Measurements from ENCODE around the gene TWIST2. TPM values are rescaled to one million over a fixed set of nuclear protein-coding genes. Genes with fewer than 3 reads are reported as not detected.
A peak's percentile ranks its signal among the peaks of the same experiment; 100 is the strongest.

TWIST2 gene
- total RNA-seq, 1 donor from 2014 or later, result 1.9 TPM

DNA sequence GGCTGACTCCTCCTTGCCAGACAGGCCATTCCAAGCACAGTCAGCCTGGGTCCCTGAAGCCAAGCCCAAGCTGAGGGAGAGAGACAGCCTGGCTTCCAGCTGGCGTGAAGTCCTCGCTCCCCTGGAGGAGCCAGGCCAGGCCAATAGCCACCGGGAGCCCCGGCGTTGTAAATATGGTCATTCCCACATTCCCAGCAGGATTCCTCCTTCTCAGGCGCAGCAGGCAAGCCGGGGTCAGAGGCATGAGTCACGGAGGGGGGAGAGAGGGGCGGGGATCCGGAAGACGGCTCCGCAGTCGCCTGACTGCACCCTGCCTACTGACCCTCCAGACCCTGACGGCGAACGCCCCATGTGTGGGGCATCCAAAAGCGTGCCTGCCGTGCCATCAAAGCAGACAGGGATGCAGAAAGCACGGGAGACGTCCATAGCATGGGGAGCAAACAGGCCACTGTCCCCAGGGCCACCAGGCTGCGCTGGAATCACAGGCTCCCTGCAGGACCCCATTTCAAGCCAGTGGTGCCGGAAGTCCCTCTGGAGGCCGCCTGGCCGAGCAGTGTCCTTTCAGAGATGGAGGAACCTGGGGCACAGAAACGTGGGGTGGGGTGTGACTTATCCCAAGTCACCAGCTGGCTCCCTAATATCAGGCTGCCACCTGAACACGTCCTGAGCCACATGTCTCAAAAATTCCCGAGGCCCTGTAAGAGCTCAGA is 48.2 kb downstream of the TWIST2 start:
- peak; percentile 85 for DNase-seq
- peak; percentile 84 for ATAC-seq (ENCODE audit: poor library complexity)

DNA sequence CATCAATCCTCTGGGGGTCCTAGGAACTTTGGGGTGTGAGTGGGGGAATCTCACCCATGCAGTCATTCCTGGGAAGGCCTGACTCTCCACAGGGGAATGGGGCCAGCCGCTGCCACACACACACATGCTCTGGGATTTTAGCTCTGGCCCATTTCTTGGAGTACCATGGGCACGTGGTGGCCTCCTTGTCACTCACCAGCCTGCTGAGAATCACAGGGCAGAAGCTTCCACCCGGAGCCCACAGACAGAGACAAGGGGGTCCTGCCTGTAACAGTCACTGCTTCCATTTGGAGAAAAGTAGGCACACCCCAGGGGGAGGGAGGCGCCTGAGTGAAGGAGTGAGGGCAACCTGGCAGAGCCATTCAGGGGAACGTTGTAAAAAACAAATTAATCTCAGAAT is 48.8 kb downstream of the TWIST2 start:
- DNase-seq, result no peak
- intact Hi-C loops (cut with DNase I), result no loop called here
- no peak for ATAC-seq (ENCODE audit: poor library complexity)

More for the DNA sequence above, 48.2 kb downstream of the TWIST2 start:
- intact Hi-C loops (cut with DNase I), result no loop called here

DNA sequence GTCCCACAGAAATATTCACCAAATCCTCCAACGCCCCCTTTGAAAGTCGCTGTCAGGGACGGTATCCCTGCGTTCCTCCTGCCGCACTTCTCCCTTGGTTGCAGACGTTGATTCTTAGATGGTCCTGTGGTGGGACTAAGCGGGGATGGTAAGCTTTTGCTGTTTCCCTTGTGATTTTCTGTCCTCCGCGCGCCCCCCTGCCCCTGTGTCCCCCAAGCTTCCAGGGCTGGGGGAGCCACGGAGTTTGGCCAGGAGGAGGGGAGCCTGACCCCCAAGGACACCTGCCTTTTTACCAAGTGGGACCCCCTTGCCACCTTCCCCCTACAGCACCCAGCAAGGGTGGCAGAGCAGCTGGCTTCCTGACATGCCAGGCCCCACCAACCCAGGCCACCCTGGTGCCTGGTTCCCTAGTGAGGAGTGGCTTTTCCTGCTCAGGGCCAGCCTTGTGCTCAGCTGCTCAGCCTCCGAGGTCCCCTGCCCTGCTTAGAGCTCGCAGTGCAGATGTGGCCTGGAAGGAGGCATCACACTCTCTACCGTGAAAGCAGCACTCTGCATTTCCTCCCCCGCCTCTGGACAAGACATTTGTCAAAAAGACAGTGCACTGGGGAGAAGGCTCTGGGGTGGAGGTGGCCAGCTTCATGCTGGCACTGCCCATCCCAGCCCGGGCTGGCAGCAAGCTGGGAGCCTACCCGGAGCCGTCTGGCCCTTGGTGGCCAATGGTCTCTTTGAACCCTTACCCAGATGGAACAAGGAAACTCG is 49.4 kb downstream of the TWIST2 start:
- intact Hi-C loops (cut with DNase I), result no loop called here
- no peak for ATAC-seq (ENCODE audit: poor library complexity)
- no peak for DNase-seq

DNA sequence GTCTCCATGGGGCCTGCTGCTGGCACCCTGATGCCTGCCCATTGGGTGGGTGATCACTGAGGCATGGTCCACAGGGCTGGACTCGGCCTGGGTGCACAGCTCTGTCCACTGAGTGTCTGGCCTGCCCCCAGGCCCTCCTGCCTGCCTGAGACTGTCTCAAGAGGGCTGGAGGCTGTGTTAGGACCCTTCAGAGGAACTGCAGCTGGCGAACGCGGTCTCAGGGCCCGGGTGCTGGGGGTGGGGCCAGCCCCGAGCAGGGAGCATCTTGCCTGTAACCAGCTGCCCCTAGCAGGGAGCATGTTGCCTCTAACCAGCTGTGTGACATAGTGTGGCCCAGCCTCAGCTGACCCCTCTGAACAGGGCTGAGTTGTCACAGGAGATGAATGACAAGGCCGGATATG is 50.0 kb downstream of the TWIST2 start:
- intact Hi-C loops (cut with DNase I), result no loop called here
- ATAC-seq (ENCODE audit: poor library complexity), result no peak

DNA sequence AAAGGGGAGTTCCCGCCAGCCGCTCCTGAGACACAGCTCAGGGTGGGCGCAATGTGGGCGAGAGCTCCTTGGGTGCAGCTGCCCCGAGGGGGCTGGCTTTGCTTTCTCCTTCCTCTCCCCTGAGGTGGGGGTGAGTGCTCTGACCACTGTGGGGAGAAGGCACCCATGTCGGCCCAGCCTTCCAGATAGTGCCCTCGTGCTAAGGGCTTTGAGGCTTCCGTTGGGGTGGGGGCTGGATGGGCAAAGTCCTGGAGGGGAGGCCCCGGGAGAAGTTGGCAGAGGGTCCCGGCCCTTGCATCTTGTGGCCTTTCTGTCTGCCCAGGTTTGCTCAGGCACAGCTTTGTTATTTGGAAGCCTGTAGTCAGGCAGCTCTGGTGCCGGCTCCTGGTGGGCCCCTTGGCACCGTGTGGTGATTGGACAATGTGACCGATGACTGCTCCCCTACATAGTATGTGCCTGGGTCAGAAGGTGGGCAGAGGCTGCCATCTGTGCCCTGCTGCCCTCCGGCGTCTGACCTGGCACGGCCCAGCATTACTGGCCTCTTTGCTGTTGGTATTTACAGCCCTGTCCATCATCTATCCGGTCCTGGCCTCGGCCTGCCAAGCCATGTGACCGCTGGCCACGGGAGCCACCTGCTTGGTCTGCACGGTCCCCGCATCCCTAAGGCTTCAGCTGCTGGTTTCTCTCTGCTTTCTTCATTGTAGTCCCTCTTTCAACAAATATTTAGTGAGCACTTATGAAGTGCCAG is 50.8 kb downstream of the TWIST2 start:
- ATAC-seq (ENCODE audit: poor library complexity) (no peak), DNase-seq (no peak)
- intact Hi-C loops (cut with DNase I), result no loop called here

More for the DNA sequence above, 50.0 kb downstream of the TWIST2 start:
- no peak for DNase-seq

DNA sequence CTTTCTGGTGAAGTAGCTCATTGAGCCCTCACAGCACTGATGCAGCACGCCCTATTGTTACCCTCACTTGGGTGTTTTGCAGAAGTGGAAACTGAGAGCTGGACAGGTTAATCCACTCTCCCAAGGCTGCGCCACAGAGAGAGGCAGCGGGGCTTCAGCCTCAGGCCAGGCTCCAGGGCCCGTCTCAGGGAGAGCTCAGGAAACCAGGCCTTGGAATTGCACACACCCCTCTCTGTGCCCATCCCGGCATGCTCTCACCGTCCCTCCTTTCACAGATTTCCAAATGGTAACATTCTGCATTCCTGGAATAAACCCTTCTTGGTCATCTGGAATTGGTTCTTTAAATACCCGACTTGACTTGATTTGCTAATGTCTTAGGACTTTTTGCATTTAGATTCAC is 51.5 kb downstream of the TWIST2 start:
- intact Hi-C loops (cut with DNase I), result no loop called here
- DNase-seq, result no peak
- no peak for ATAC-seq (ENCODE audit: poor library complexity)

DNA sequence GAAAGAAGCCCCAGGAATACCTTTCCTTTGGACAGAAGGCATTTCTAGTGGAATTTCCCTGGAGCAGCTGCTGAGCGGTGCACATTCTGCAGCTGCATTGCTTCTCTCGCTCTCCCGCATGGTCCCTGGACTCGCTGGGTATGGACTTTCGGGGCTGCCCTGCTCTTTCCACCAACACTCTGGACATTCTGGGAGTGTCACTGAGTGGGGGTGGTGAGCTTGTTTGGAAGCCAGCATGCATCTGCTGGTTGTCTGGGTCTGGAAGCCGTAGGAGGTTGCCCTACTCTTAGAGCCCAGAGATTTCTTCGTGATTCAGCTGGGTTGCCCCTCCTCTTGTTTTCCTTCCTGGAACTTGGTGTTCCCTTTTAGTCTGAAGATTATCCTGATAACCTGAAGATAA is 52.6 kb downstream of the TWIST2 start:
- ATAC-seq (ENCODE audit: poor library complexity) (no peak), DNase-seq (no peak)
- intact Hi-C loops (cut with DNase I), result no loop called here

DNA sequence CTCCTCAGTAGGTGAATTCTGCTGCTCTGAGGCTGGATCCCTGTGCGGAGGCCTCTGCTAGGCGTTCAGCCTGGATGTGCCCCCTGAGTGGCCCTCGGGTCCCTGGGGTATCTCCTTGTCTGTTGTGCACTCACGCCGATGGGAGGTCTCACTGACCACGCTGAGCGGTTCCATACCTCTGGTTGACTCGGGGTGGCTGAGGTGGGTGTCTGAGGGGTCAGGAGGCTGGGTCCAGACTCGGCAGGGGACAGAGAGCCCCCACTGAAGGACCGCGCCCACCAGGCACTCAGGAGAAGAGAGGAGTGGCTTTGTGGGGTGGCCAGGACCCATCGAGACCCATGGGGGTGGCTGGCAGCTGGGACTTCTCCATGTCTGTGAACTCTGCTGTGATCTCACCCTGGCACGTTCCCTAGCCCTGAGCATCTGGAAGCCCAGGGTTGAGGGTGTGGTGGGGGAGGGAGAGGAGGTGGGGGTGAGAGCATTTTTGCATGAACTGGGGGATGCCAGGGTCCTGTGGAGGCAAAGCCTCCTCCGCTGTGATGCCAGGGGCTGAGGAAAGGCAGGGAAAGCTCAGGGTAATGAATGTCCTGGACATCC is 53.7 kb downstream of the TWIST2 start:
- DNase-seq (no peak), ATAC-seq (ENCODE audit: poor library complexity) (no peak)
- intact Hi-C loops (cut with DNase I), result no loop called here

DNA sequence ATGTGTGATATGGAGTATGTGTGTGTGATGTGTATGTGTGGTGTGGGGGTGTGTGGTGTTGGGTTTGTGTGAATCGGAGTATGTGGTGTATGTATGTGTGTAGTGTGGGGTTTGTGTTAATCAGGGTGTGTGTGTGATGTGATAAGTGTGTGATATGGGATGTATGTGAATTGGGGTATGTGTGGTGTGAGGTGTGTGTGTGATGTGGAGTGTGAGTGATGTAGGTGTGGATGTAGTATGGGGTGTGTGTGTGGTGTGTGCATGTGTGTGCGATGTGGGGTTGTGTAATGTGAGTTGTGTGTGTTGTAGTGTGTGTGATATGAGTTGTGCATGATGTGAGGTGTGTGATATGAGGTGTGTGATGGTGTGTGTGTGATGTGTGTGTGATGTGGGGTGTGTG is 54.4 kb downstream of the TWIST2 start:
- no peak for ATAC-seq (ENCODE audit: poor library complexity)
- intact Hi-C loops (cut with DNase I), result no loop called here
- DNase-seq, result no peak

DNA sequence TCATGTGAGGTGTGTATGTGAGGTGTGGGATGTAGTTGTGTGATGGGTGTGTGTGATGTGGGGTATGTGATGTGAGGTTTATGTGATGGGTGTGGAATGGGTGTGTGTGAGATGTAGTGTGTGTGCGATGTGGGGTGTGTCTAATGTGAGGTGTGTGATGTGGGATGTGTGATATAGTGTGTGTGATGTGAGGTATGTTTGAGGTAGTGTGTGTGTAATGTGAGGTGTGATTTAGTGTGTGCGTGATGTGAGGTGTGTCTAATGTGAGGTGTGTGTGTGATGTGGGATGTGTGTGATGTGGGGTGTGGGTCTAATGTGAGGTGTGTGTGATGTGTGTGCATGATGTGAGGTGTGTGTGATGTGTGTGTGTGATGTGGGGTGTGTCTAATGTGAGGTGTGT is 55.3 kb downstream of the TWIST2 start:
- no peak for DNase-seq
- no peak for ATAC-seq (ENCODE audit: poor library complexity)
- intact Hi-C loops (cut with DNase I), result no loop called here

DNA sequence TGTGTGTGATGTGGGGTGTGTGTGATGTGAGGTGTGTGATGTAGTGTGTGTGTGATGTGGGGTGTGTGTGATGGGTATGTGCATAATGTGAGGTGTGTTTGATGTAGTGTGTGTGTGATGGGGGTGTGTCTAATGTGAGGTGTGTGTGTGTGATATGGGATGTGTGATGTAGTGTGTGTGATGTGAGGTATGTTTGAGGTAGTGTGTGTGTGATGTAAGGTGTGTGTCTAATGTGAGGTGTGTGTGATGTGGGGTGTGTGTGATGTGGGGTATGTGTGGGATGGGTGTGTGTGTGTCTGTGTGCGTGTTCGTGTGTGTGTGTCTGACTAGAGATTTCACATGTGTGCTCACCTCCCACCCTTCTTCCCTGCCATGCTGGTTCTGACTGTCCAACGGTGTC is 56.3 kb downstream of the TWIST2 start:
- ATAC-seq (ENCODE audit: poor library complexity) (no peak), DNase-seq (no peak)
- intact Hi-C loops (cut with DNase I), result no loop called here

DNA sequence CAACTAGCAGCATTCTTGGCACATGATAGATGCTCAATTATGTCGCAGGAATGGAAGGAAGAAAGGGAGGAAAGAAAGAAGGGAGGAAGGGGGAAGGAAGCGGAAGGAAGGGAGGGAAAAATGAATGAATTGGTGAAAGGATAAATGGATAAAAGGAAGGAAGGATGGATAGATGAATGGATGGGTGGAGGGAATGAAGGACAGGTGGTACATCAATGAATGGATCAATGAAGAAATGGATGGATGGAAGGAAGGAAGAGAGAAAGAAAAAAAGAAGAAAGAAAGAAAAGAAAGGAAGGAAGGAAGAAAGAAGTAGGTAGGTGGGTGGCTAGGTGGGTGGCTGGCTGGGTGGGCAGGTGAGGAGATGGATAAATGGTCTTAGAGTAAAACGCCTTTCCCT is 56.8 kb downstream of the TWIST2 start:
- DNase-seq (no peak), ATAC-seq (ENCODE audit: poor library complexity) (no peak)
- intact Hi-C loops (cut with DNase I), result no loop called here

DNA sequence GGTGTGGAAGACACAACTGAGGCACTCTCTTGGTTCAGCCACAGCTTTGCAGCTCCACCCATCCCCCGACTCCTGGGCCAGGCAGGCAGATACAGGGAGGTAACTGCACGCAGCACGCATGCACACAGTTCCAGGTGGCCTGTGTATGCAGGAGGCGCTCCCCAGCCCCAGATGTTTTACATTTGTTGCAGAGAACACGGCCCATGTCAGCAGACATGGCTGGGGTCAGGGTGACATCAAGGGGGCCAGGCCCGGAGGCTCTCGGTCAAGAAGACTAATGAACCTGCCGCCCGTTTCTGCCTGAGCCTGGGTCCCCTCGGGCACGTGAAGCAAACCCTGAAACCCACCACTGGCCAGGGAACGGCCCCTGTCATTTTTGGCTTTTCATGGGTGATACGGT is 57.3 kb downstream of the TWIST2 start:
- no peak for DNase-seq
- intact Hi-C loops (cut with DNase I), result no loop called here
- ATAC-seq (ENCODE audit: poor library complexity), result no peak

DNA sequence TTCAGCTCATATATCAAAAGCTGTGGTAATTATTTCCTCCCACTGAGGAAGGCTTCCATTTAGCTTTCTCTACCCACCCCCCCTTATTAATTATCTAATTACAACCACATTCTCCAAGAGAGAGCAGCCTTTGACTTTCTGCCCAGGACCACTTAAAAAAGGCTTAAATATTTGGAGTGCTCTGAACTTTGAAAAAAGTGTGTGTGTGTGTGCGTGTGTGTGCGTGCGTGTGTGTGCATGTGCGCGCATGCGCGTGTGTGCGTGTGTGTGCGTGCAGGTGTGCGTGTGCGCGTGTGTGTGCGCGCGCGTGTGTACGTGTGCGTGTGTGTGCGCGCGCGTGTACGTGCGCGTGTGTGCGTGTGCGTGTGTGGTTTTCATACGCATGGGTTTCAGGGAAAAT is 57.8 kb downstream of the TWIST2 start:
- DNase-seq, result no peak
- intact Hi-C loops (cut with DNase I), result no loop called here
- no peak for ATAC-seq (ENCODE audit: poor library complexity)

DNA sequence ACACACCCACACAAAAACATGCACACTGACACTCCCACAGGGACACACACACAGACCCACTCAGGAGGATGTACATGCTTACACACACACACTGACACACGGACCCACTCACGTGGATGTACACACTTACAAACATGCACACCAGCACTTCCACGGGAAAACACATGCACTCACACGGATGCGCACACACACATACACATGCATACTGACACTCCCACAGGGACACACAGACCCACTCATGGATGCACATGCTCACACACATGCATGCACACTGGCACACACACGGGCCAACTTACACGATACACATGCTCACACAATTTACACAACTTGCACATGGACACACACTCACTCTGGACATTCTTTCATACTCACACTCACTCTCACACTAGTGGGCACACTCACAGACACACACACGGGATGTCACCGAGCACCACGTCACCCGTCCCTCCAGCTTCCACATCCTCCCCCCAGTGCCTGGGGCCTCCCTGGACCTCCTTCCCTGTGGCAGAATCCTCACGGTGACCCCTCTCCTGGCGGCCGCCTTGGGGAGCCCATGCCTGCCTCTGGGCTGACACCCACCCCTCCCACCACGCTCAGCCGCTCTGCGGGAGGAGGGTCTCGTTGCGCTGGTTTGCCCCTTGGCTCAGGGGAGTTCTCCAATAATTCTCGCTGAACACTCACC is 58.5 kb downstream of the TWIST2 start:
- no peak for ATAC-seq (ENCODE audit: poor library complexity)
- intact Hi-C loops (cut with DNase I), result no loop called here

DNA sequence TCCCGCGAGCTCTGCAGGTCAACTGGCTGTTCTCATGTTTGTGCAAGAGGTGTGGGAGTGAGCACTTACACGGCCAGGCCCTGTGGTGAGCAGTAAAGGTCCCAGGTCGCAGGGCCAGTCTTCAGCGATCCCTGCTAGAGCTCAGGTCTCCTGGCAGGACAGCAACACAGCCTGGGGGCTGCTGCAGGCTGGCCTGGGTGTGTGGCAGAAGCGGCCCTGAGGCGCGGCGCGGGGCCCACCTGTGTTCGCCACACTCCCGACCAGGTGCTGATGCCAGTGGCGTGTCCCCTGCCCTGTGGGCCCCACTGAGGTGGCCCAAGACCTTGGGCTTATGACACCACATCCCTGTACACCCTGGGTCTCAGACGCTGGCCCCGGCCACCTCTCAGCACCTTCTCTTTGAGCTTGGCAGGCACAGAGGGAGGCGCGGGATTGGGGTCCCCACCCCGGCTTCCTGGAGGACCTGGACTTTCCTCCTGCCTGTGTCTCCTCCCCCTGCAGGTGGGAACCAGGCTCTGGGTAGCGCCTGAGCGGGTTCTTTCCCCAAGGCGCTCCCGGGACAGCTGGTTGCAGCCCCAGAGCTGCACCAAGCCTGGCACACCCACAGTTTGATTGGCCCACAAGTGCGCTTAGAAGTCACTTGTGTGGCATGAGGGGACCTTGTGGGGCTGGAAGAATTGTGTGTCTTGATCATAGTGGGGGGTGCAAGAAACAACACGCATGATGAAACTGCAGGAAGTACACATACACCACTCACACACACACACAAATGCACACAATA is 59.2 kb downstream of the TWIST2 start:
- DNase-seq (no peak), ATAC-seq (ENCODE audit: poor library complexity) (no peak)
- intact Hi-C loops (cut with DNase I), result no loop called here

More for the DNA sequence above, 58.5 kb downstream of the TWIST2 start:
- DNase-seq, result no peak

DNA sequence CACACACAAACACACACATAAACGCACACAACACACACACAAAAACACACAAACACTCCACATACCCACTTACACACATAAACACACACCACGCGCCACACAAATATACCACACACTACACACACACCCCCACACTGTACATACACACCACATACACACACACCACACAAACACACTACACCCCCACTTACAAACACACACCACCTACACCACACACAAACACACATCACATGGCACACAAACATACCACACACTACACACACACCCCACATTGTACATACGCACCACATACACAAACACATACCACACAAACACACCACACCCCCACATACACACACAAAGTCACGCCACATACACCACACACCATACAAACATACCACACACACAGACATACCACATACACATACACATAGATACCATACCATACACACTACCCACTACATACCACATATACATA is 59.9 kb downstream of the TWIST2 start:
- ATAC-seq (ENCODE audit: poor library complexity) (no peak), DNase-seq (no peak)
- intact Hi-C loops (cut with DNase I), result no loop called here

Measured in Right ventricle myocardium superior (tissue), 1 donor.